Transverse colon (tissue), 4 donors: ENCODE measurements around the gene FAM120AOS.

Experiments used
- CTCF ChIP-seq, 5 experiments: fragments of 200-600 bp in 3 of 5; fragments of 450-650 bp in 2 of 5; sonication (generic) in 3 of 5; IDR thresholded peaks; 1 replicate in 2 of 5; 2 replicates in 3 of 5; pipeline ENCODE4 v1.5.1; 2016 to 2017; ENCODE audit warnings: antibody characterized with exemption in 5 of 5, inconsistent platforms in 3 of 5, mild to moderate bottlenecking in 2 of 5, moderate library complexity in 1 of 5
- POLR2AphosphoS5 ChIP-seq, 3 donors: sonication (generic); formaldehyde crosslinking; IDR thresholded peaks; one replicate each; pipeline ENCODE4 v1.6.1; 2016; ENCODE audit warnings: antibody characterized with exemption in 3 of 3

GRCh38 chr9:93419023-93419422 lies 34.4 kb downstream of the FAM120AOS start:
- TF ChIP-seq CTCF (IDR thresholded peaks at IDR 0.05) = no peak
- TF ChIP-seq POLR2AphosphoS5 (IDR thresholded peaks at IDR 0.05) = no peak
